Muscle layer of duodenum (tissue), 2 donors: ENCODE measurements around the gene COL3A1.

Source experiments
- H3K27ac ChIP-seq: one replicate; pipeline ENCODE4 v1.7.0; 2013; ENCODE audit warnings: mild to moderate bottlenecking, low read length
- H3K27me3 ChIP-seq: one replicate; pipeline ENCODE4 v1.7.0; 2013; ENCODE audit warnings: low read depth, mild to moderate bottlenecking, control low read depth, low read length
- H3K36me3 ChIP-seq, 2 donors: one replicate each; pipeline ENCODE4 v1.7.0; 2013; ENCODE audit warnings: low read length in 2 of 2, control low read depth in 1 of 2, mild to moderate bottlenecking in 1 of 2; ENCODE audit not compliant: insufficient read depth in 2 of 2, control insufficient read depth in 1 of 2
- H3K4me1 ChIP-seq, 2 donors: one replicate each; pipeline ENCODE4 v1.7.0; 2013; ENCODE audit warnings: low read length in 2 of 2, mild to moderate bottlenecking in 2 of 2, control low read depth in 1 of 2, moderate library complexity in 1 of 2; ENCODE audit not compliant: insufficient read depth in 2 of 2, control insufficient read depth in 1 of 2
- H3K4me3 ChIP-seq, 2 donors: one replicate each; pipeline ENCODE4 v1.7.0; 2013; ENCODE audit warnings: low read length in 2 of 2, low read depth in 1 of 2, mild to moderate bottlenecking in 1 of 2
- H3K9me3 ChIP-seq, 2 donors: one replicate each; pipeline ENCODE4 v1.7.0; 2013; ENCODE audit warnings: low read length in 2 of 2, control low read depth in 1 of 2, mild to moderate bottlenecking in 1 of 2; ENCODE audit not compliant: control insufficient read depth in 1 of 2
- donor health status: healthy.

COL3A1 gene

DNA sequence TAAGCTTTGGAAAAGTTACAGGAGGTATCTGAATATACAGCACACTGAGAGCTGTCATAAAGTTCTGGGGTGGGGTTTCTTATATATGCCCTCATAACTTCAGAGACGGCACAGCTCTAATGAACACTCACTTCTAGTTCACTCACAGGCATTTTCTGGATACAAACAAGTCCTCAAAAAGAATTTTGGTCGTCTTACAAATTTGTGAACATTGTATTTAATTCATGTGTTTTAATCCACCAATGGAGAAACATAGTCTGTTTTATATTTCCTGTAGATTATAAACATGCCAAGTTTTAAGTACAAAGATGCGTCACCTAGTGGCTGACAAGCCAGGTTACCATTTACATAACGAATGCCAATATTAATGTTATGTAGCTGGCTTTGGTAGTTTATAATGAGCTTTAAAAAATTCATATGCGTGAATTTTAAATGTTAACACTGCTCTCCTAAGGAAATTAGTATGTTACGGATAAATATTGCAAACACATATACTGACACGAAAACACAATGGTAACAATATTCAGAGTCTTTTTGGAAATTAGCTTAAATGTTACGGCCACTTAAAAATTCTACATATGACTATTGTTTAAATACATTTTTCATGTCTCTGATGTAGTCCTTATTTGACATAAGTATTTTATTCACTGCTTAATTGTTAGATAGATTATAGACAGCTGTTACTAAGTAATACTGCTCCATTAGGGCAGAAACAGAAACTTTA lies 2.5 kb downstream of the COL3A1 start:
- peak overlapping the region; percentile 86 to 92 for H3K4me3 ChIP-seq
- H3K27me3 ChIP-seq = no peaks in the 10 kb centered on the region
- peak overlapping the region; percentile 94 for H3K27ac ChIP-seq
- H3K9me3 ChIP-seq = no peaks in the 10 kb centered on the region
- peaks cover 0 to 7% of the 10 kb centered on the region in 2 donors for H3K4me1 ChIP-seq
- peaks cover 0 to 52% of the 10 kb centered on the region in 2 donors for H3K36me3 ChIP-seq

GRCh38 chr2:188977317-188977716 lies 3.1 kb downstream of the COL3A1 start:
- peak overlapping the region; percentile 86 to 92 for H3K4me3 ChIP-seq
- H3K27ac ChIP-seq = peak overlapping the region; percentile 94
- H3K4me1 ChIP-seq = peaks cover 0 to 2% of the 10 kb centered on the region in 2 donors
- H3K36me3 ChIP-seq = peaks cover 0 to 52% of the 10 kb centered on the region in 2 donors
- H3K9me3 ChIP-seq = no peaks in the 10 kb centered on the region
- no peaks in the 10 kb centered on the region for H3K27me3 ChIP-seq

- H3K9me3 ChIP-seq = no peaks in the 10 kb centered on the region
- peak overlapping the region; percentile 94 for H3K27ac ChIP-seq
- no peaks in the 10 kb centered on the region for H3K27me3 ChIP-seq
- peaks cover 0 to 59% of the 10 kb centered on the region in 2 donors for H3K36me3 ChIP-seq
- peak overlapping the region; percentile 48 to 86 for H3K4me3 ChIP-seq
- H3K4me1 ChIP-seq = no peaks in the 10 kb centered on the region
Observed at GRCh38 chr2:188978291-188979081, 4.3 kb downstream of the COL3A1 start.

GRCh38 chr2:188979187-188980114 lies 5.3 kb downstream of the COL3A1 start:
- peaks cover 0 to 62% of the 10 kb centered on the region in 2 donors for H3K36me3 ChIP-seq
- H3K4me1 ChIP-seq = peaks cover 0 to under 1% of the 10 kb centered on the region in 2 donors
- peak overlapping the region; percentile 48 to 86 for H3K4me3 ChIP-seq
- H3K9me3 ChIP-seq = no peaks in the 10 kb centered on the region
- H3K27me3 ChIP-seq = no peaks in the 10 kb centered on the region
- H3K27ac ChIP-seq = peak overlapping the region; percentile 94

DNA sequence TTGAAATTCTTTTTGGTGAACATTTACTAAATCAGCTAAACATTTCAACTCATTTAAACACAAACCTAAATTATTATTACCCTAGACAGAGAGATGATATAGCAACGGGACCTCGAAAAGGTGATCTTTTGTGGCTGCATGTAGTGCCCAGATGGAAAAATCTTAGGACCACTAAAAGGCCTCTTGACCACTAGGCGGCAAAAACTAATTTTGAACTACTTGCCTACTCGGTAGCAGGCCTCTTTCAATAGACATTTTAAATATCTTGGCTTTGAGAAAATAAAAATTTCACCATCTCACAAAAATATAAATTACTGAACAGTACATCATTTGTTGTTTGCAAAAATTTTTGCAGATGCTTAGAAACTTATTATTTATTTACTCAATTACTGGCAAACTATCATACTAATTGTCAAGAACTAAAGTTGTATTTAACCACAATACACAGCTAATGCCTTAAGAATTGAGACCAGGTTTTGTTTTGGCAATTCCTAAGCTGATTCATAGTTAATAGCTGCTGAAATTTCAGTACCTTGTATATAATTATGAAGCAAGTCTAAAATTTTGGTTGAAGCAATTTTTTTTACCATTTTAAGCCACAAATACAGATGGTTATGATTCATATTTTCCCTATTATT lies 9.4 kb downstream of the COL3A1 start:
- Histone ChIP-seq H3K36me3 (peaks cover 12 to 58% of the 10 kb centered on the region in 2 donors), H3K27ac (peak overlapping the region; percentile 84), H3K27me3 (no peaks in the 10 kb centered on the region), H3K9me3 (no peaks in the 10 kb centered on the region), H3K4me1 (peaks cover 6 to 9% of the 10 kb centered on the region in 2 donors), H3K4me3 (peak overlapping the region in 1 of 2 donors; percentile 14)

DNA sequence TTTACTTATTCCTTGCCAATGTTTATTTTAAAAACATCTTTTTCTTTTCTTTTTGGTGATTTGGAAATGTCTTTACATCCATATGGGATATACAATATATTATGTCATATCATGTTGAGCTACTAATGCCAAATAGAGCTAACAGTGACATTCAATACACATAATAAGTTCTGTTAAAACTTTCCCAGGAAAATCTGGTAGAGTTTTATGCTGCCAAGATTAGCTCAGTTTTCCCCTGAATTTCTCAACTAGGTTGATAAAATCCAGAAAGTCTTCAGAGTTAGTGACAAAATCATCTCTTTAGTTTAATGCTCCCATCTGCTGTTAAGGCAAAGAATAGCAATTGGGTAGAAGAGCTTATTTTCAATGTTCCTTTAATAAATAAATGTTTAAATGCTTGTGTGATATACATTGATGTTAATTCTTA lies 9.9 kb downstream of the COL3A1 start:
- Histone ChIP-seq H3K27me3 (no peaks in the 10 kb centered on the region), H3K4me3 (no peak overlapping the region), H3K9me3 (no peaks in the 10 kb centered on the region), H3K4me1 (peaks cover 6 to 9% of the 10 kb centered on the region in 2 donors), H3K36me3 (peaks cover 12 to 55% of the 10 kb centered on the region in 2 donors), H3K27ac (peak overlapping the region; percentile 84)

GRCh38 chr2:188984680-188985079 lies 10.5 kb downstream of the COL3A1 start:
- no peaks in the 10 kb centered on the region for H3K27me3 ChIP-seq
- peak overlapping the region; percentile 84 for H3K27ac ChIP-seq
- H3K4me3 ChIP-seq = no peak overlapping the region
- peaks cover 12 to 55% of the 10 kb centered on the region in 2 donors for H3K36me3 ChIP-seq
- no peaks in the 10 kb centered on the region for H3K9me3 ChIP-seq
- H3K4me1 ChIP-seq = peaks cover 6 to 9% of the 10 kb centered on the region in 2 donors

DNA sequence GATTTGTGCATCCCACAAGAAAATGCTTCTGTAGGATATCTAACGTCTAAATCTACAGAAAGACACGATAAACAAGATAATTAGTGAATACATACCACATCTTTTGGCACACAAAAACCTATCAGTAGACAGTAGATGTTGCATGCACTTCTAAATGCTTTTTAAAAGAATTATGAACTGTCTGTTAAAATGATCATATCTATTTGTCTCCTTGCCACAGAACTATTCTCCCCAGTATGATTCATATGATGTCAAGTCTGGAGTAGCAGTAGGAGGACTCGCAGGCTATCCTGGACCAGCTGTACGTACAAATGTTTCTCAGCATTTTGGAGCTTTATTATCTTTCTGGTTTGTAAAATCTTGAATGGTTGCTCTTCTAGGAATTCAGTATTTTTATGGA lies 12.7 kb downstream of the COL3A1 start:
- peak overlapping the region; percentile 62 for H3K27ac ChIP-seq
- H3K4me3 ChIP-seq = no peak overlapping the region
- peaks cover 18 to 67% of the 10 kb centered on the region in 2 donors for H3K36me3 ChIP-seq
- no peaks in the 10 kb centered on the region for H3K9me3 ChIP-seq
- H3K27me3 ChIP-seq = no peaks in the 10 kb centered on the region
- H3K4me1 ChIP-seq = peaks cover 6 to 9% of the 10 kb centered on the region in 2 donors

DNA sequence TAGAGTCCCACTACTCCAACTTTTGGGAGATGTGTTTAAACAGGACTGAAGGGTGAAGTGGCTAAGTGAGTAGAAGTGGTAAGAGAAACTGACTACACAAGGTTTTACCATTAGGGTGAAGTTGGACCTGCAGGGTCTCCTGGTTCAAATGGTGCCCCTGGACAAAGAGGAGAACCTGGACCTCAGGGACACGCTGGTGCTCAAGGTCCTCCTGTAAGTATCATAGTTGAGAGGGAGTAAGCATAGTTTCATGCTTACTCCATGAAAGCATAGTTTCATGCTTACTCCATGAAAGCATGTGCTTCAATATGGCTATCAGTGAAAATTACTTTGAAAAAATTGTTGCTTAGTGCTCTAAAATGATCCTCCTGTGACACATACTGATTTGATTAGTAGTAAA lies 19.1 kb downstream of the COL3A1 start:
- peaks cover 0 to 4% of the 10 kb centered on the region in 2 donors for H3K4me1 ChIP-seq
- H3K36me3 ChIP-seq = peaks cover 32 to 81% of the 10 kb centered on the region in 2 donors
- no peaks in the 10 kb centered on the region for H3K9me3 ChIP-seq
- H3K4me3 ChIP-seq = no peak overlapping the region
- H3K27ac ChIP-seq = no peak overlapping the region
- H3K27me3 ChIP-seq = no peaks in the 10 kb centered on the region

DNA sequence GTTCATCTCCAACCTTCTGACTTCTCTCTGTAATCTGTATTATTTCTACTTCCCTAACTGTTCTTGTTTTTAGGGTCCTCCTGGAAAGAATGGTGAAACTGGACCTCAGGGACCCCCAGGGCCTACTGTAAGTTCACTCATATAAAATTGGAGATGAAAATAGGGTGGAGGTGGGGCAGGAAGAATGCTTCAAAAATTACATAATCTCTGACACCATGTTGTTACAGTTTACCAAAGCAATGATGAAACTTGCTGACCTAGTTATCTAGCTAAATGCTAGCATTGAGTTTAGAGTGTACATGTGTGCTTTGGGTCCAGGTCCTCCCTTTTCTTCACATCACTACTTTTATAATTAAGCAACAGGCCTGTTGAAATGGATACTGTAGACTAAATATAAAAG lies 23.1 kb downstream of the COL3A1 start:
- Histone ChIP-seq H3K27me3 (no peaks in the 10 kb centered on the region), H3K36me3 (peaks cover 46 to 86% of the 10 kb centered on the region in 2 donors), H3K4me3 (no peak overlapping the region), H3K4me1 (peaks cover 0 to 4% of the 10 kb centered on the region in 2 donors), H3K27ac (peak overlapping the region; percentile 28), H3K9me3 (no peaks in the 10 kb centered on the region)
